H1 (cell line): Measurements from ENCODE around the gene ACTA2. TPM values are rescaled to one million over a fixed set of nuclear protein-coding genes. Genes with fewer than 3 reads are reported as not detected.

Experiments
- CTCF ChIA-PET: fragments of 300-600 bp; sonication (Branson Sonifier 250); formaldehyde crosslinking; loops from one replicate; lab custom pipeline; 2021; ENCODE audit not compliant: partially characterized antibody; lab: Charles Lee
- POLR2A ChIA-PET: fragments of 300-600 bp; sonication (Branson Sonifier 250); formaldehyde crosslinking; loops from one replicate; lab custom pipeline; 2021; ENCODE audit warnings: inconsistent platforms; ENCODE audit not compliant: partially characterized antibody; lab: Charles Lee
- DNase-seq, 2 experiments: peaks; one replicate each; pipeline versions ENCODE4 v3.0.0 to v3.0.0-alpha.2; 2010 to 2022; ENCODE audit warnings: low spot score in 2 of 2, low read depth in 1 of 2, mixed read lengths in 1 of 2
- FAIRE-seq: peaks from 2 replicates; lab custom pipeline; 2011; peaks lifted over from hg19 to GRCh38; lab: Jason Lieb, UNC
- H2AFZ ChIP-seq: 2 replicates; pipeline ENCODE4 v1.8.1; 2012; ENCODE audit warnings: low read length, inconsistent platforms
- H2AK5ac ChIP-seq: 2 replicates; pipeline ENCODE4 v1.6.1; 2013; ENCODE audit warnings: low read depth, low read length
- H2BK120ac ChIP-seq: replicated peaks from 2 replicates; pipeline ENCODE3; 2013; ENCODE audit warnings: low read depth, low read length, inconsistent platforms
- H2BK12ac ChIP-seq: 2 replicates; pipeline ENCODE4 v1.6.1; 2013; ENCODE audit warnings: low read depth, low read length
- H2BK15ac ChIP-seq: 2 replicates; pipeline ENCODE4 v1.6.1; 2013; ENCODE audit warnings: low read length
- H2BK20ac ChIP-seq: 2 replicates; pipeline ENCODE4 v1.6.1; 2013; ENCODE audit warnings: low read length
- H2BK5ac ChIP-seq: 2 replicates; pipeline ENCODE4 v1.6.1; 2013; ENCODE audit warnings: low read depth, low read length
- H3K14ac ChIP-seq: 2 replicates; pipeline ENCODE4 v1.6.1; 2013; ENCODE audit warnings: inconsistent platforms; ENCODE audit not compliant: insufficient read length
- H3K18ac ChIP-seq: 2 replicates; pipeline ENCODE4 v1.6.1; 2013; ENCODE audit warnings: low read length; ENCODE audit errors: extremely low read depth
- H3K23ac ChIP-seq: 2 replicates; pipeline ENCODE4 v1.6.1; 2013; ENCODE audit warnings: inconsistent platforms; ENCODE audit not compliant: insufficient read length
- H3K23me2 ChIP-seq: 2 replicates; pipeline ENCODE4 v1.6.1; 2013; ENCODE audit warnings: low read depth, low read length
- H3K27ac ChIP-seq: 2 replicates; pipeline ENCODE4 v1.6.1; 2011; ENCODE audit warnings: low read depth, low read length, inconsistent platforms
- H3K27me3 ChIP-seq, 4 experiments: replicated peaks in 1 of 4; 1 replicate in 1 of 4; 2 replicates in 3 of 4; pipeline versions ENCODE4 v1.6.1 to v1.8.1; 2011 to 2013; ENCODE audit warnings: low read length in 3 of 4, mild to moderate bottlenecking in 3 of 4, inconsistent platforms in 2 of 4, mixed read lengths in 2 of 4, moderate library complexity in 1 of 4; ENCODE audit not compliant: control insufficient read depth in 3 of 4, insufficient read depth in 3 of 4; ENCODE audit errors: extremely low read depth in 1 of 4
- H3K36me3 ChIP-seq, 4 experiments: 2 replicates each; pipeline versions ENCODE4 v1.6.1 to v1.8.1; 2011 to 2013; ENCODE audit warnings: mild to moderate bottlenecking in 4 of 4, low read length in 3 of 4, moderate library complexity in 2 of 4, control low read depth in 1 of 4, inconsistent platforms in 1 of 4; ENCODE audit not compliant: insufficient read depth in 4 of 4, control insufficient read depth in 2 of 4
- H3K4ac ChIP-seq: replicated peaks from 2 replicates; pipeline ENCODE3; 2013; ENCODE audit warnings: low read length, low read depth, mixed read lengths, inconsistent platforms; ENCODE audit not compliant: insufficient read length
- H3K4me1 ChIP-seq, 4 experiments: replicated peaks in 1 of 4; 1 replicate in 1 of 4; 2 replicates in 3 of 4; pipeline versions ENCODE4 v1.6.1 to v1.8.1; 2011 to 2013; ENCODE audit warnings: low read length in 3 of 4, inconsistent platforms in 2 of 4, mixed read lengths in 1 of 4; ENCODE audit not compliant: insufficient read depth in 4 of 4, control insufficient read depth in 3 of 4
- H3K4me2 ChIP-seq, 2 experiments: 2 replicates each; pipeline versions ENCODE4 v1.6.1 to v1.8.1; 2011 to 2013; ENCODE audit warnings: low read depth in 2 of 2, low read length in 2 of 2, control low read depth in 1 of 2, inconsistent platforms in 1 of 2, mild to moderate bottlenecking in 1 of 2; ENCODE audit not compliant: insufficient read depth in 1 of 2
- H3K4me3 ChIP-seq, 4 experiments: fragments of 200-600, 300-600 bp in 1 of 4; sonication (generic), shearing (Covaris generic), sonication (Bioruptor Twin) in 1 of 4; 2 replicates each; pipeline versions ENCODE4 v1.5.1 to v1.8.1; 2011 to 2016; ENCODE audit warnings: low read length in 4 of 4, low read depth in 3 of 4, control low read depth in 2 of 4, inconsistent platforms in 2 of 4, mild to moderate bottlenecking in 2 of 4, mixed read lengths in 1 of 4, moderate library complexity in 1 of 4; ENCODE audit not compliant: insufficient read depth in 2 of 4; ENCODE audit errors: extremely low read depth in 1 of 4
- H3K56ac ChIP-seq: replicated peaks from 2 replicates; pipeline ENCODE3; 2013; ENCODE audit warnings: low read depth, mild to moderate bottlenecking, mixed read lengths, low read length, inconsistent platforms; ENCODE audit not compliant: insufficient read length
- H3K79me1 ChIP-seq: 2 replicates; pipeline ENCODE4 v1.6.1; 2013; ENCODE audit warnings: low read depth, low read length, control low read depth
- H3K79me2 ChIP-seq, 2 experiments: 2 replicates each; pipeline versions ENCODE4 v1.6.1 to v1.8.1; 2012 to 2013; ENCODE audit warnings: low read length in 2 of 2, mild to moderate bottlenecking in 2 of 2, inconsistent platforms in 1 of 2; ENCODE audit not compliant: insufficient read depth in 2 of 2, control insufficient read depth in 1 of 2
- H3K9ac ChIP-seq, 4 experiments: replicated peaks in 1 of 4; 1 replicate in 1 of 4; 2 replicates in 3 of 4; pipeline versions ENCODE4 v1.6.1 to v1.8.1; 2011 to 2013; ENCODE audit warnings: low read depth in 3 of 4, low read length in 3 of 4, control low read depth in 2 of 4, mild to moderate bottlenecking in 2 of 4, moderate library complexity in 2 of 4, inconsistent platforms in 1 of 4; ENCODE audit errors: extremely low read depth in 1 of 4
- H3K9me3 ChIP-seq, 2 experiments: 2 replicates each; pipeline versions ENCODE4 v1.6.1 to v1.8.1; 2012 to 2013; ENCODE audit warnings: mild to moderate bottlenecking in 2 of 2, moderate library complexity in 2 of 2, control low read depth in 1 of 2, inconsistent platforms in 1 of 2, low read depth in 1 of 2, low read length in 1 of 2, mixed read lengths in 1 of 2; ENCODE audit not compliant: insufficient read depth in 2 of 2
- H4K20me1 ChIP-seq, 2 experiments: replicated peaks in 1 of 2; 2 replicates each; pipeline versions ENCODE3 to v1.8.1; 2011 to 2013; ENCODE audit warnings: inconsistent platforms in 2 of 2, low read length in 2 of 2, mild to moderate bottlenecking in 1 of 2; ENCODE audit not compliant: insufficient read depth in 2 of 2, control insufficient read depth in 1 of 2
- H4K5ac ChIP-seq: 2 replicates; pipeline ENCODE4 v1.6.1; 2013; ENCODE audit warnings: low read length, low read depth, mixed read lengths, inconsistent platforms; ENCODE audit not compliant: insufficient read length
- H4K8ac ChIP-seq: 2 replicates; pipeline ENCODE4 v1.8.0; 2013; ENCODE audit warnings: mild to moderate bottlenecking, moderate library complexity, low read length, inconsistent platforms; ENCODE audit not compliant: insufficient read depth; ENCODE audit errors: extremely low read depth
- H4K91ac ChIP-seq: replicated peaks from 2 replicates; pipeline ENCODE3; 2013; ENCODE audit warnings: low read length, mixed read lengths, inconsistent platforms; ENCODE audit not compliant: insufficient read length
- EZH2 ChIP-seq: fragments of 200-600 bp; sonication (generic); IDR thresholded peaks from 2 replicates; pipeline ENCODE4 v1.7.1; 2012; ENCODE audit warnings: low read depth, mild to moderate bottlenecking, moderate library complexity, low read length, inconsistent platforms; ENCODE audit not compliant: severe bottlenecking
- HDAC6 ChIP-seq: IDR thresholded peaks from one replicate; pipeline ENCODE4 v1.7.1; 2012; ENCODE audit warnings: low read depth, mild to moderate bottlenecking, inconsistent platforms, low read length, moderate library complexity
- KDM5A ChIP-seq: fragments of 200-600 bp; IDR thresholded peaks from 2 replicates; pipeline ENCODE4 v1.7.1; 2012; ENCODE audit warnings: mild to moderate bottlenecking, low read length, inconsistent platforms, mixed read lengths
- NANOG ChIP-seq: IDR thresholded peaks from 2 replicates; pipeline ENCODE4 v1.6.1; 2011; ENCODE audit warnings: low read length, low read depth, mild to moderate bottlenecking, inconsistent platforms; ENCODE audit not compliant: insufficient read depth, poor library complexity, severe bottlenecking
- POLR2A ChIP-seq, 2 experiments: IDR thresholded peaks; 1 replicate in 1 of 2; 2 replicates in 1 of 2; pipeline ENCODE4 v1.6.1; 2011; ENCODE audit warnings: low read depth in 2 of 2, low read length in 2 of 2, mild to moderate bottlenecking in 2 of 2; ENCODE audit errors: control extremely low read depth in 1 of 2
- POLR2AphosphoS5 ChIP-seq: IDR thresholded peaks from 2 replicates; pipeline ENCODE4 v1.6.1; 2011; ENCODE audit warnings: low read depth, low read length
- POU5F1 ChIP-seq: IDR thresholded peaks from 2 replicates; pipeline ENCODE4 v1.6.1; 2011; ENCODE audit warnings: low read depth, mild to moderate bottlenecking, low read length, moderate library complexity
- RBBP5 ChIP-seq: IDR thresholded peaks from 2 replicates; pipeline ENCODE4 v1.7.1; 2012; ENCODE audit warnings: low read depth, mild to moderate bottlenecking, inconsistent platforms, low read length, moderate library complexity, borderline replicate concordance
- RXRA ChIP-seq: IDR thresholded peaks from 2 replicates; pipeline ENCODE4 v1.6.1; 2011; ENCODE audit warnings: low read depth, mild to moderate bottlenecking, low read length, moderate library complexity; ENCODE audit not compliant: insufficient read depth
- SP1 ChIP-seq: IDR thresholded peaks from 2 replicates; pipeline ENCODE4 v1.6.1; 2011; ENCODE audit warnings: low read depth, low read length
- SUZ12 ChIP-seq: fragments of 200-600 bp; sonication (generic); IDR thresholded peaks from 2 replicates; pipeline ENCODE4 v1.6.1; 2012; ENCODE audit warnings: mild to moderate bottlenecking, inconsistent platforms, low read length, moderate library complexity, mixed read lengths
- YY1 ChIP-seq: IDR thresholded peaks from 2 replicates; pipeline ENCODE4 v1.6.1; 2011; ENCODE audit warnings: low read depth, mild to moderate bottlenecking, low read length
- WGBS, 2 experiments: shearing (Covaris generic) in 1 of 2; methylation state at CpG; one replicate each; pipeline versions ENCODE4 v1.1.6 to v1.1.7; 2013 to 2015; ENCODE audit warnings: low lambda C conversion rate in 2 of 2, mixed read lengths in 2 of 2, inconsistent platforms in 1 of 2, low coverage in 1 of 2, missing lambda C conversion rate in 1 of 2; ENCODE audit not compliant: insufficient replicate concordance in 2 of 2, insufficient coverage in 1 of 2, insufficient read length in 1 of 2; ENCODE audit errors: extremely low coverage in 1 of 2, missing lambda C conversion rate in 1 of 2; 5-methylcytosine and 5-hydroxymethylcytosine counted together
- polyA plus RNA-seq, 7 experiments: library from polyadenylated mRNA; depleted of rRNA in 3 of 7; stranded (reverse) in 5 of 7; unstranded in 2 of 7; fragments of >200 nt in 5 of 7; fragments of 200-250 nt in 2 of 7; gene quantifications; 1 replicate in 5 of 7; 2 replicates in 1 of 7; 4 replicates in 1 of 7; pipeline versions ENCODE4 v1.2.1 to v1.2.3, GENCODE V29; 2011 to 2013; ENCODE audit warnings: missing spikeins in 2 of 7, mixed read lengths in 2 of 7
- total RNA-seq: library from RNA; stranded (reverse); fragmentation: NEBNext Ultra II Directional; extraction: Animal tissue kit (Norgen Biotek cat#: 25700); gene quantifications from 2 replicates; pipeline ENCODE4 v1.2.1, GENCODE V29; 2021

The ACTA2 gene
- total and polyA plus RNA-seq, 2 of the 8 experiments (the other 6 are each of a cell fraction or from before 2014, with no cell fraction given), result 3.5 to 8.9 TPM

- Histone ChIP-seq H4K8ac (no peak overlapping the region), H3K4me2 (no peak overlapping the region), H3K56ac (no peak overlapping the region), H3K79me2 (no peaks in the 10 kb centered on the region), H3K14ac (no peak overlapping the region), H3K9ac (no peak overlapping the region), H3K27me3 (no peaks in the 10 kb centered on the region), H3K79me1 (no peaks in the 10 kb centered on the region), H2BK120ac (no peak overlapping the region), H3K23ac (no peak overlapping the region), H2BK15ac (no peak overlapping the region), H2BK5ac (no peak overlapping the region), H3K23me2 (no peaks in the 10 kb centered on the region), H3K27ac (no peak overlapping the region), H3K18ac (no peak overlapping the region), H2AK5ac (no peak overlapping the region), H2BK20ac (no peak overlapping the region), H4K91ac (no peak overlapping the region), H3K4me3 (no peak overlapping the region), H3K4ac (no peak overlapping the region), H3K9me3 (no peaks in the 10 kb centered on the region), H3K36me3 (no peaks in the 10 kb centered on the region), H2AFZ (no peak overlapping the region), H4K5ac (no peak overlapping the region), H4K20me1 (no peaks in the 10 kb centered on the region), H3K4me1 (no peaks in the 10 kb centered on the region), H2BK12ac (no peak overlapping the region)
- WGBS, 2 experiments, result 39% methylated on average over 2 of the region's 2 CpGs; no CpG with 5 or more reads in 1 of the 2 experiments
- CTCF ChIA-PET, result interaction anchor here (0.6 to 3.1 kb wide), 5 partner anchors 9 to 192 kb away, joined by 3 to 23 read pairs (median 4); no protein-coding TSS in a partner anchor
- POLR2A ChIA-PET, result no interaction called here
- FAIRE-seq (no peak), DNase-seq (no peak)
- no peak for TF ChIP-seq RBBP5
- TF ChIP-seq HDAC6, result no peak
- no peak for TF ChIP-seq NANOG
- no peak for TF ChIP-seq POLR2A (IDR thresholded peaks at IDR 0.05; ENCODE audit: control extremely low read depth in 1 of 2, low read depth in 2 of 2, low read length in 2 of 2)
- no peak for TF ChIP-seq RXRA
- no peak for TF ChIP-seq POLR2AphosphoS5
- no peak for TF ChIP-seq EZH2
- TF ChIP-seq SUZ12, result no peak
- TF ChIP-seq KDM5A, result no peak
- TF ChIP-seq SP1, result no peak
- no peak for TF ChIP-seq POU5F1
- no peak for TF ChIP-seq YY1
Observed at GRCh38 chr10:88920198-88920597, 32.4 kb downstream of the ACTA2 start.
